ENCODE results near the gene KSR1.

DNA sequence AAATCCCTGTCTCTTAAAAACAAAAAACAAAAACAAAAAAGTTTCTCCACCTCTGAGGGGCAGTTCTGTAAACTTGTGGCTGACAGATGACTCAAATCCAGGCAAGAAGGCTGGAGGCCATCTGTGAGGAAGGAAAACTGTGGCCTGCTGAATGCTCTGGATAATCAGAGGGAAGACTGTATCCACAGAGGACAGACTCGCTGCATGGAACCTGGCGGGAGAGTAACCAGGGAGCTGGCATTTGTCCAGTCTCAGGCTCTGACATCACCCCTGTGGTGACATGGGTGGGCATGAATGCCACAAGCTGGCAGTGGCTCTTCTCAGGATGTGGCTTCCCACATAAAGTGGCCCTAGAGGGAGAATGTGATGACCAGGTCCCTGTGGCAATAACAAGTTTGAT, 2.8 kb upstream of the KSR1 start:
- TF ChIP-seq, protein P1, sequence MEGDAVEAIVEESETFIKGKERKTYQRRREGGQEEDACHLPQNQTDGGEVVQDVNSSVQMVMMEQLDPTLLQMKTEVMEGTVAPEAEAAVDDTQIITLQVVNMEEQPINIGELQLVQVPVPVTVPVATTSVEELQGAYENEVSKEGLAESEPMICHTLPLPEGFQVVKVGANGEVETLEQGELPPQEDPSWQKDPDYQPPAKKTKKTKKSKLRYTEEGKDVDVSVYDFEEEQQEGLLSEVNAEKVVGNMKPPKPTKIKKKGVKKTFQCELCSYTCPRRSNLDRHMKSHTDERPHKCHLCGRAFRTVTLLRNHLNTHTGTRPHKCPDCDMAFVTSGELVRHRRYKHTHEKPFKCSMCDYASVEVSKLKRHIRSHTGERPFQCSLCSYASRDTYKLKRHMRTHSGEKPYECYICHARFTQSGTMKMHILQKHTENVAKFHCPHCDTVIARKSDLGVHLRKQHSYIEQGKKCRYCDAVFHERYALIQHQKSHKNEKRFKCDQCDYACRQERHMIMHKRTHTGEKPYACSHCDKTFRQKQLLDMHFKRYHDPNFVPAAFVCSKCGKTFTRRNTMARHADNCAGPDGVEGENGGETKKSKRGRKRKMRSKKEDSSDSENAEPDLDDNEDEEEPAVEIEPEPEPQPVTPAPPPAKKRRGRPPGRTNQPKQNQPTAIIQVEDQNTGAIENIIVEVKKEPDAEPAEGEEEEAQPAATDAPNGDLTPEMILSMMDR (conservative IDR thresholded peaks at IDR 0.05; ENCODE audit: low read depth in 2 of 2) = no peak
- no peak for TF ChIP-seq POLR2AphosphoS5 (IDR thresholded peaks at IDR 0.05; ENCODE audit: low read depth)
- TF ChIP-seq EZH2 (IDR thresholded peaks at IDR 0.05; ENCODE audit: low read depth, unreplicated experiment) = no peak
- TF ChIP-seq, protein P2, sequence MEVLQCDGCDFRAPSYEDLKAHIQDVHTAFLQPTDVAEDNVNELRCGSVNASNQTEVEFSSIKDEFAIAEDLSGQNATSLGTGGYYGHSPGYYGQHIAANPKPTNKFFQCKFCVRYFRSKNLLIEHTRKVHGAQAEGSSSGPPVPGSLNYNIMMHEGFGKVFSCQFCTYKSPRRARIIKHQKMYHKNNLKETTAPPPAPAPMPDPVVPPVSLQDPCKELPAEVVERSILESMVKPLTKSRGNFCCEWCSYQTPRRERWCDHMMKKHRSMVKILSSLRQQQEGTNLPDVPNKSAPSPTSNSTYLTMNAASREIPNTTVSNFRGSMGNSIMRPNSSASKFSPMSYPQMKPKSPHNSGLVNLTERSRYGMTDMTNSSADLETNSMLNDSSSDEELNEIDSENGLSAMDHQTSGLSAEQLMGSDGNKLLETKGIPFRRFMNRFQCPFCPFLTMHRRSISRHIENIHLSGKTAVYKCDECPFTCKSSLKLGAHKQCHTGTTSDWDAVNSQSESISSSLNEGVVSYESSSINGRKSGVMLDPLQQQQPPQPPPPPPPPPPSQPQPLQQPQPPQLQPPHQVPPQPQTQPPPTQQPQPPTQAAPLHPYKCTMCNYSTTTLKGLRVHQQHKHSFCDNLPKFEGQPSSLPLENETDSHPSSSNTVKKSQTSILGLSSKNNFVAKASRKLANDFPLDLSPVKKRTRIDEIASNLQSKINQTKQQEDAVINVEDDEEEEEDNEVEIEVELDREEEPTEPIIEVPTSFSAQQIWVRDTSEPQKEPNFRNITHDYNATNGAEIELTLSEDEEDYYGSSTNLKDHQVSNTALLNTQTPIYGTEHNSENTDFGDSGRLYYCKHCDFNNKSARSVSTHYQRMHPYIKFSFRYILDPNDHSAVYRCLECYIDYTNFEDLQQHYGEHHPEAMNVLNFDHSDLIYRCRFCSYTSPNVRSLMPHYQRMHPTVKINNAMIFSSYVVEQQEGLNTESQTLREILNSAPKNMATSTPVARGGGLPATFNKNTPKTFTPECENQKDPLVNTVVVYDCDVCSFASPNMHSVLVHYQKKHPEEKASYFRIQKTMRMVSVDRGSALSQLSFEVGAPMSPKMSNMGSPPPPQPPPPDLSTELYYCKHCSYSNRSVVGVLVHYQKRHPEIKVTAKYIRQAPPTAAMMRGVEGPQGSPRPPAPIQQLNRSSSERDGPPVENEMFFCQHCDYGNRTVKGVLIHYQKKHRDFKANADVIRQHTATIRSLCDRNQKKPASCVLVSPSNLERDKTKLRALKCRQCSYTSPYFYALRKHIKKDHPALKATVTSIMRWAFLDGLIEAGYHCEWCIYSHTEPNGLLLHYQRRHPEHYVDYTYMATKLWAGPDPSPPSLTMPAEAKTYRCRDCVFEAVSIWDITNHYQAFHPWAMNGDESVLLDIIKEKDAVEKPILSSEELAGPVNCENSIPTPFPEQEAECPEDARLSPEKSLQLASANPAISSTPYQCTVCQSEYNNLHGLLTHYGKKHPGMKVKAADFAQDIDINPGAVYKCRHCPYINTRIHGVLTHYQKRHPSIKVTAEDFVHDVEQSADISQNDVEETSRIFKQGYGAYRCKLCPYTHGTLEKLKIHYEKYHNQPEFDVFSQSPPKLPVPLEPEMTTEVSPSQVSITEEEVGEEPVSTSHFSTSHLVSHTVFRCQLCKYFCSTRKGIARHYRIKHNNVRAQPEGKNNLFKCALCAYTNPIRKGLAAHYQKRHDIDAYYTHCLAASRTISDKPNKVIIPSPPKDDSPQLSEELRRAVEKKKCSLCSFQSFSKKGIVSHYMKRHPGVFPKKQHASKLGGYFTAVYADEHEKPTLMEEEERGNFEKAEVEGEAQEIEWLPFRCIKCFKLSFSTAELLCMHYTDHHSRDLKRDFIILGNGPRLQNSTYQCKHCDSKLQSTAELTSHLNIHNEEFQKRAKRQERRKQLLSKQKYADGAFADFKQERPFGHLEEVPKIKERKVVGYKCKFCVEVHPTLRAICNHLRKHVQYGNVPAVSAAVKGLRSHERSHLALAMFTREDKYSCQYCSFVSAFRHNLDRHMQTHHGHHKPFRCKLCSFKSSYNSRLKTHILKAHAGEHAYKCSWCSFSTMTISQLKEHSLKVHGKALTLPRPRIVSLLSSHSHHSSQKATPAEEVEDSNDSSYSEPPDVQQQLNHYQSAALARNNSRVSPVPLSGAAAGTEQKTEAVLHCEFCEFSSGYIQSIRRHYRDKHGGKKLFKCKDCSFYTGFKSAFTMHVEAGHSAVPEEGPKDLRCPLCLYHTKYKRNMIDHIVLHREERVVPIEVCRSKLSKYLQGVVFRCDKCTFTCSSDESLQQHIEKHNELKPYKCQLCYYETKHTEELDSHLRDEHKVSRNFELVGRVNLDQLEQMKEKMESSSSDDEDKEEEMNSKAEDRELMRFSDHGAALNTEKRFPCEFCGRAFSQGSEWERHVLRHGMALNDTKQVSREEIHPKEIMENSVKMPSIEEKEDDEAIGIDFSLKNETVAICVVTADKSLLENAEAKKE (CRISPR knock-in tag; IDR thresholded peaks at IDR 0.05) = no peak
- TF ChIP-seq, protein P3, sequence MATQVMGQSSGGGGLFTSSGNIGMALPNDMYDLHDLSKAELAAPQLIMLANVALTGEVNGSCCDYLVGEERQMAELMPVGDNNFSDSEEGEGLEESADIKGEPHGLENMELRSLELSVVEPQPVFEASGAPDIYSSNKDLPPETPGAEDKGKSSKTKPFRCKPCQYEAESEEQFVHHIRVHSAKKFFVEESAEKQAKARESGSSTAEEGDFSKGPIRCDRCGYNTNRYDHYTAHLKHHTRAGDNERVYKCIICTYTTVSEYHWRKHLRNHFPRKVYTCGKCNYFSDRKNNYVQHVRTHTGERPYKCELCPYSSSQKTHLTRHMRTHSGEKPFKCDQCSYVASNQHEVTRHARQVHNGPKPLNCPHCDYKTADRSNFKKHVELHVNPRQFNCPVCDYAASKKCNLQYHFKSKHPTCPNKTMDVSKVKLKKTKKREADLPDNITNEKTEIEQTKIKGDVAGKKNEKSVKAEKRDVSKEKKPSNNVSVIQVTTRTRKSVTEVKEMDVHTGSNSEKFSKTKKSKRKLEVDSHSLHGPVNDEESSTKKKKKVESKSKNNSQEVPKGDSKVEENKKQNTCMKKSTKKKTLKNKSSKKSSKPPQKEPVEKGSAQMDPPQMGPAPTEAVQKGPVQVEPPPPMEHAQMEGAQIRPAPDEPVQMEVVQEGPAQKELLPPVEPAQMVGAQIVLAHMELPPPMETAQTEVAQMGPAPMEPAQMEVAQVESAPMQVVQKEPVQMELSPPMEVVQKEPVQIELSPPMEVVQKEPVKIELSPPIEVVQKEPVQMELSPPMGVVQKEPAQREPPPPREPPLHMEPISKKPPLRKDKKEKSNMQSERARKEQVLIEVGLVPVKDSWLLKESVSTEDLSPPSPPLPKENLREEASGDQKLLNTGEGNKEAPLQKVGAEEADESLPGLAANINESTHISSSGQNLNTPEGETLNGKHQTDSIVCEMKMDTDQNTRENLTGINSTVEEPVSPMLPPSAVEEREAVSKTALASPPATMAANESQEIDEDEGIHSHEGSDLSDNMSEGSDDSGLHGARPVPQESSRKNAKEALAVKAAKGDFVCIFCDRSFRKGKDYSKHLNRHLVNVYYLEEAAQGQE (IDR thresholded peaks at IDR 0.05; ENCODE audit: unreplicated experiment) = no peak
- TF ChIP-seq JUNB (IDR thresholded peaks at IDR 0.05; ENCODE audit: unreplicated experiment) = no peak
- no peak for TF ChIP-seq ZNF331 (CRISPR knock-in tag; IDR thresholded peaks at IDR 0.05; ENCODE audit: low read depth)
- no peak for TF ChIP-seq EZH2phosphoT487 (IDR thresholded peaks at IDR 0.05; ENCODE audit: unreplicated experiment)
- TF ChIP-seq CREB1 (CRISPR knock-in tag; IDR thresholded peaks at IDR 0.05; ENCODE audit: low read depth) = no peak
- no peak for TF ChIP-seq ZNF114 (CRISPR knock-in tag; IDR thresholded peaks at IDR 0.05)
- no peak for TF ChIP-seq NANOG (IDR thresholded peaks at IDR 0.05; ENCODE audit: borderline replicate concordance)
- no peak for TF ChIP-seq STAT1 (IDR thresholded peaks at IDR 0.05; ENCODE audit: unreplicated experiment)
